Measurements from ENCODE around the gene PACSIN1.

PACSIN1 gene

GRCh38 chr6:34493344-34493743 is 27.5 kb downstream of the PACSIN1 start:
- DNase-seq (ENCODE audit: extremely low read depth, low read depth) = no peak
- TF ChIP-seq CTCF (IDR thresholded peaks at IDR 0.05; ENCODE audit: low read depth, low read length) = no peak

GRCh38 chr6:34494973-34495372 is 29.1 kb downstream of the PACSIN1 start:
- DNase-seq (ENCODE audit: extremely low read depth, low read depth) = no peak
- TF ChIP-seq CTCF (IDR thresholded peaks at IDR 0.05; ENCODE audit: low read depth, low read length) = no peak

- DNase-seq (ENCODE audit: extremely low read depth, low read depth) = no peak
Measured at GRCh38 chr6:34496103-34496685, 30.3 kb downstream of the PACSIN1 start.

GRCh38 chr6:34497411-34497810 is 31.5 kb downstream of the PACSIN1 start:
- no peak for TF ChIP-seq CTCF (IDR thresholded peaks at IDR 0.05; ENCODE audit: low read depth, low read length)

More at GRCh38 chr6:34496103-34496685, 30.3 kb downstream of the PACSIN1 start:
- TF ChIP-seq CTCF (IDR thresholded peaks at IDR 0.05; ENCODE audit: low read depth, low read length) = no peak

GRCh38 chr6:34506718-34507117 is 40.8 kb downstream of the PACSIN1 start:
- no peak for DNase-seq (ENCODE audit: extremely low read depth, low read depth)
- TF ChIP-seq CTCF (IDR thresholded peaks at IDR 0.05; ENCODE audit: low read depth, low read length) = no peak

More at GRCh38 chr6:34497411-34497810, 31.5 kb downstream of the PACSIN1 start:
- DNase-seq (ENCODE audit: extremely low read depth, low read depth) = no peak

GRCh38 chr6:34508425-34508824 is 42.5 kb downstream of the PACSIN1 start:
- no peak for TF ChIP-seq CTCF (IDR thresholded peaks at IDR 0.05; ENCODE audit: low read depth, low read length)
- no peak for DNase-seq (ENCODE audit: extremely low read depth, low read depth)

- no peak for DNase-seq (ENCODE audit: extremely low read depth, low read depth)
- TF ChIP-seq CTCF (IDR thresholded peaks at IDR 0.05; ENCODE audit: low read depth, low read length) = no peak
Measured at GRCh38 chr6:34509782-34510181, 43.9 kb downstream of the PACSIN1 start.

Data from AG09319 (cell line).